HEK293T (cell line): ENCODE measurements around the gene ARHGEF2.

Experiments used
- BHLHE40 ChIP-seq: fragments of 450-650 bp; IDR thresholded peaks from 2 replicates; pipeline ENCODE4 v1.6.1; 2016; ENCODE audit warnings: mild to moderate bottlenecking, moderate library complexity, borderline replicate concordance
- CTBP1 ChIP-seq: fragments of 450-650 bp; IDR thresholded peaks from 2 replicates; pipeline ENCODE4 v1.6.1; 2016; ENCODE audit warnings: borderline replicate concordance
- ELF4 ChIP-seq: fragments of 450-650 bp; IDR thresholded peaks from 2 replicates; pipeline ENCODE4 v1.6.1; 2017; ENCODE audit warnings: antibody characterized with exemption
- FOXM1 ChIP-seq: fragments of 450-650 bp; IDR thresholded peaks from 2 replicates; pipeline ENCODE4 v1.6.1; 2017; ENCODE audit warnings: mild to moderate bottlenecking, borderline replicate concordance
- SP1 ChIP-seq: fragments of 450-650 bp; IDR thresholded peaks from 2 replicates; pipeline ENCODE4 v1.6.1; 2017
- SUZ12 ChIP-seq: fragments of 450-650 bp; IDR thresholded peaks from 2 replicates; pipeline ENCODE4 v1.6.1; 2016; ENCODE audit warnings: mild to moderate bottlenecking
- TARDBP ChIP-seq: fragments of 450-650 bp; IDR thresholded peaks from 2 replicates; pipeline ENCODE4 v1.6.1; 2016
- TF ChIP-seq, protein P1 (sequence below): fragments of 450-650 bp; IDR thresholded peaks from 2 replicates; pipeline ENCODE4 v1.6.1; 2016

DNA sequence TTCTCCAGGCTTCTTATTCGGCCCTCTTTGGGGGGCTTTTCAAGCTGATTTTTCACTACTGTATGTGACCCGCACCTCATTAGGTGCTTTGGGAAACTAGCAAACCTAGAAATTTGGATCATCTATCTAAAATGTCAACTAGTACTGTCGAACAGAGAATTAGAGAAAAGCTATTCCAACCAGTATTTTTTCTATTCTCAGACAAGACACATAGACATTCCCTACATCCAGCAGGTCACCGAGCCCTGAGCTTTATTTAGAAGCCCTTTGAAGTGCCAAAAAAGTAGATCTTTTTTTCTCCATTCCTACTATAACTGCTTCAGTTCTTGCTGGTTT lies 42.7 kb upstream of the ARHGEF2 start:
- no peak for TF ChIP-seq SP1
- TF ChIP-seq, protein P1, sequence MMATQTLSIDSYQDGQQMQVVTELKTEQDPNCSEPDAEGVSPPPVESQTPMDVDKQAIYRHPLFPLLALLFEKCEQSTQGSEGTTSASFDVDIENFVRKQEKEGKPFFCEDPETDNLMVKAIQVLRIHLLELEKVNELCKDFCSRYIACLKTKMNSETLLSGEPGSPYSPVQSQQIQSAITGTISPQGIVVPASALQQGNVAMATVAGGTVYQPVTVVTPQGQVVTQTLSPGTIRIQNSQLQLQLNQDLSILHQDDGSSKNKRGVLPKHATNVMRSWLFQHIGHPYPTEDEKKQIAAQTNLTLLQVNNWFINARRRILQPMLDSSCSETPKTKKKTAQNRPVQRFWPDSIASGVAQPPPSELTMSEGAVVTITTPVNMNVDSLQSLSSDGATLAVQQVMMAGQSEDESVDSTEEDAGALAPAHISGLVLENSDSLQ, result no peak
- no peak for TF ChIP-seq FOXM1
- no peak for TF ChIP-seq BHLHE40
- TF ChIP-seq CTBP1, result no peak
- TF ChIP-seq ELF4, result no peak
- no peak for TF ChIP-seq TARDBP
- no peak for TF ChIP-seq SUZ12
